HepG2 (cell line): ENCODE data around the gene NPDC1. TPM values are rescaled to one million over a fixed set of nuclear protein-coding genes. Genes with fewer than 3 reads are reported as not detected.

Experiments
- ASH2L ChIP-seq: fragments of 300-600, 200-600 bp; sonication (generic); IDR thresholded peaks from 2 replicates; pipeline ENCODE4 v1.7.0; 2017; ENCODE audit warnings: low read depth, mild to moderate bottlenecking, moderate library complexity, mixed read lengths, low read length; ENCODE audit not compliant: insufficient read length
- ATM ChIP-seq: fragments of 450-650 bp; IDR thresholded peaks from 2 replicates; pipeline ENCODE4 v1.7.1; 2017; ENCODE audit warnings: mild to moderate bottlenecking, borderline replicate concordance
- BRD4 ChIP-seq: sonication (generic); formaldehyde crosslinking; IDR thresholded peaks from 2 replicates; pipeline ENCODE4 v1.4.0; 2020; ENCODE audit warnings: missing genetic modification reagents
- DPF2 ChIP-seq: sonication (generic); formaldehyde crosslinking; IDR thresholded peaks from 2 replicates; pipeline ENCODE4 v1.4.0; 2020; ENCODE audit warnings: mild to moderate bottlenecking, low read depth, missing genetic modification reagents, borderline replicate concordance
- FIP1L1 ChIP-seq: fragments of 200-400 bp; formaldehyde crosslinking; IDR thresholded peaks from 2 replicates; pipeline ENCODE4 v1.6.1; 2018; ENCODE audit warnings: low read depth, mild to moderate bottlenecking, low read length, moderate library complexity, borderline replicate concordance; ENCODE audit not compliant: insufficient read depth
- GMEB2 ChIP-seq: IDR thresholded peaks from 2 replicates; pipeline ENCODE4 v1.6.1; 2016; ENCODE audit warnings: missing biosample characterization, missing genetic modification reagents, low read depth
- STAT6 ChIP-seq: sonication (generic); formaldehyde crosslinking; IDR thresholded peaks from 2 replicates; pipeline ENCODE4 v1.4.0; 2020; ENCODE audit warnings: missing genetic modification reagents, mild to moderate bottlenecking, borderline replicate concordance
- ZFX ChIP-seq: sonication (generic); formaldehyde crosslinking; IDR thresholded peaks from 2 replicates; pipeline ENCODE4 v1.4.0; 2020; ENCODE audit warnings: mild to moderate bottlenecking, low read depth, missing genetic modification reagents, moderate library complexity
- ZNF460 ChIP-seq: sonication (generic); formaldehyde crosslinking; IDR thresholded peaks from 2 replicates; pipeline ENCODE4 v1.5.1; 2020; ENCODE audit warnings: missing genetic modification reagents, mild to moderate bottlenecking, borderline replicate concordance
- ZNF549 ChIP-seq: sonication (generic); formaldehyde crosslinking; IDR thresholded peaks from 2 replicates; pipeline ENCODE4 v1.5.0; 2020; ENCODE audit warnings: missing genetic modification reagents
- ZNF713 ChIP-seq: sonication (generic); formaldehyde crosslinking; IDR thresholded peaks from 2 replicates; pipeline ENCODE4 v1.4.0; 2020; ENCODE audit warnings: mild to moderate bottlenecking, missing genetic modification reagents
- ZNF782 ChIP-seq: sonication (generic); formaldehyde crosslinking; IDR thresholded peaks from 2 replicates; pipeline ENCODE4 v1.4.0; 2020; ENCODE audit warnings: missing genetic modification reagents, mild to moderate bottlenecking, borderline replicate concordance
- polyA plus RNA-seq, 8 experiments: library from polyadenylated mRNA; depleted of rRNA in 3 of 8; stranded (reverse) in 7 of 8; unstranded in 1 of 8; fragments of >200 nt; fragmentation: Illumina TruSeq in 4 of 8; extraction: Trizol in 4 of 8; gene quantifications; 2 replicates each; pipeline versions ENCODE4 v1.2.1 to v1.2.3, GENCODE V29; 2011 to 2016; ENCODE audit warnings: low read depth in 4 of 8, missing spikeins in 1 of 8, mixed read lengths in 1 of 8; ENCODE audit not compliant: insufficient read depth in 1 of 8
- total RNA-seq, 5 experiments: library from RNA; depleted of rRNA; stranded (reverse); fragments of >200 nt; fragmentation: Illumina TruSeq; extraction: Trizol; gene quantifications; 2 replicates each; pipeline ENCODE4 v1.2.3, GENCODE V29; 2016; ENCODE audit warnings: low read depth in 1 of 5
- TF ChIP-seq, protein P1 (sequence below): sonication (generic); formaldehyde crosslinking; IDR thresholded peaks from 2 replicates; pipeline ENCODE4 v1.5.0; 2020; ENCODE audit warnings: mild to moderate bottlenecking, missing genetic modification reagents, borderline replicate concordance
- TF ChIP-seq, protein P2 (sequence below): sonication (generic); formaldehyde crosslinking; IDR thresholded peaks from 2 replicates; pipeline ENCODE4 v1.5.0; 2020; ENCODE audit warnings: missing genetic modification reagents

NPDC1 gene
- total and polyA plus RNA-seq, 2 of the 13 experiments (the other 11 are each of a cell fraction or from before 2014, with no cell fraction given): 0.84 to 5.4 TPM

DNA sequence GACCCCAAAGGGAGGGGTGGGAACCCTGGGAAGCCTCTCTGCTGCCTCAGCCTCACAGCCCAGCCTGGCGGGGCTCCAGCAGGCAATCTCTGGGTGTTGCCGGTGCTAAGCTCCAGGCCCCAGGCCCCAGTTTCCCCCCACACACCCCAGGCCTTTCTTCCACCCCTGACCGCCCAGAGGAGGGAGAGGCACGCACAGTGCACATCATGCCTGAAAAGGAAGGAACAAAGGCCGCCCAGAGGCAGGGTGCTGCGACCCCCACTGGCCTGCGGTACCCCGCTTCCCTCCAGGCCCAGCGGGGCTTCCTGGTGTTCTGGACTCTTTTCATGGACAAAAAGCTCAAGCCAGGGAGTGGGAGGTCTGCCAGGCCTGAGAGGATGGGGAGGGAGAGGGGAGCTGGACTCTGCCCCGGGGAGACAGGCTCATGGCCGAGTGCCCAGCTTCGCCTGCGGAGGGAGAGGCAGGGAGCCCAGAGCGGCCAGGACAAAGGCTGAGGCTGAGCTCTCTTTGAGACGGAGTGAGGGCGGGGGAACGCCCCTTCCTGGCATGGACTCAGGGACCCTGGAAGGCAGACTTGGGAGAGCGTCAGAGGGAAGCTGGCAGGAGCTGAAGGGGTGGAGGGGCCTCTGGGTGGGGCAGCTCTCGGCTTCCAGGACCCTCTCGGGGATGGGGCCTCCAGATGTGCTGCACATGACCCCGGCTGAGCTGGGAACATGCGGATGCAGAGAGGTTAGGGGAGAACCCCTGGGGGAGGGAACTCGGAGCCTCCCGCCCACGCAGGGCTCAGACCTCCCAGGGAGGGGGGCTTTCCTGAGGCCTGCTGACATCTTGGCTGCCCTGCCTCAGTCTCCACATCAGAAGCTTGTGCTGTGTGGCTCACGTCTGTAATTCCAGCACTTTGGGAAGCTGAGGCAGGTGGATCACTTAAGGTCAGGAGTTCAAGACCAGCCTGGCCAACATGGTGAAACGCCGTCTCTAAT lies 9.7 kb upstream of the NPDC1 start (continued):
- no peak for TF ChIP-seq STAT6 (CRISPR knock-in tag)
- no peak for TF ChIP-seq ZNF713 (CRISPR knock-in tag)
- TF ChIP-seq ZFX: peak; percentile 90
- no peak; the same call in 1 of the 2 replicates for TF ChIP-seq BRD4 (CRISPR knock-in tag)
- no peak for TF ChIP-seq ZNF549 (CRISPR knock-in tag)
- TF ChIP-seq, protein P1, sequence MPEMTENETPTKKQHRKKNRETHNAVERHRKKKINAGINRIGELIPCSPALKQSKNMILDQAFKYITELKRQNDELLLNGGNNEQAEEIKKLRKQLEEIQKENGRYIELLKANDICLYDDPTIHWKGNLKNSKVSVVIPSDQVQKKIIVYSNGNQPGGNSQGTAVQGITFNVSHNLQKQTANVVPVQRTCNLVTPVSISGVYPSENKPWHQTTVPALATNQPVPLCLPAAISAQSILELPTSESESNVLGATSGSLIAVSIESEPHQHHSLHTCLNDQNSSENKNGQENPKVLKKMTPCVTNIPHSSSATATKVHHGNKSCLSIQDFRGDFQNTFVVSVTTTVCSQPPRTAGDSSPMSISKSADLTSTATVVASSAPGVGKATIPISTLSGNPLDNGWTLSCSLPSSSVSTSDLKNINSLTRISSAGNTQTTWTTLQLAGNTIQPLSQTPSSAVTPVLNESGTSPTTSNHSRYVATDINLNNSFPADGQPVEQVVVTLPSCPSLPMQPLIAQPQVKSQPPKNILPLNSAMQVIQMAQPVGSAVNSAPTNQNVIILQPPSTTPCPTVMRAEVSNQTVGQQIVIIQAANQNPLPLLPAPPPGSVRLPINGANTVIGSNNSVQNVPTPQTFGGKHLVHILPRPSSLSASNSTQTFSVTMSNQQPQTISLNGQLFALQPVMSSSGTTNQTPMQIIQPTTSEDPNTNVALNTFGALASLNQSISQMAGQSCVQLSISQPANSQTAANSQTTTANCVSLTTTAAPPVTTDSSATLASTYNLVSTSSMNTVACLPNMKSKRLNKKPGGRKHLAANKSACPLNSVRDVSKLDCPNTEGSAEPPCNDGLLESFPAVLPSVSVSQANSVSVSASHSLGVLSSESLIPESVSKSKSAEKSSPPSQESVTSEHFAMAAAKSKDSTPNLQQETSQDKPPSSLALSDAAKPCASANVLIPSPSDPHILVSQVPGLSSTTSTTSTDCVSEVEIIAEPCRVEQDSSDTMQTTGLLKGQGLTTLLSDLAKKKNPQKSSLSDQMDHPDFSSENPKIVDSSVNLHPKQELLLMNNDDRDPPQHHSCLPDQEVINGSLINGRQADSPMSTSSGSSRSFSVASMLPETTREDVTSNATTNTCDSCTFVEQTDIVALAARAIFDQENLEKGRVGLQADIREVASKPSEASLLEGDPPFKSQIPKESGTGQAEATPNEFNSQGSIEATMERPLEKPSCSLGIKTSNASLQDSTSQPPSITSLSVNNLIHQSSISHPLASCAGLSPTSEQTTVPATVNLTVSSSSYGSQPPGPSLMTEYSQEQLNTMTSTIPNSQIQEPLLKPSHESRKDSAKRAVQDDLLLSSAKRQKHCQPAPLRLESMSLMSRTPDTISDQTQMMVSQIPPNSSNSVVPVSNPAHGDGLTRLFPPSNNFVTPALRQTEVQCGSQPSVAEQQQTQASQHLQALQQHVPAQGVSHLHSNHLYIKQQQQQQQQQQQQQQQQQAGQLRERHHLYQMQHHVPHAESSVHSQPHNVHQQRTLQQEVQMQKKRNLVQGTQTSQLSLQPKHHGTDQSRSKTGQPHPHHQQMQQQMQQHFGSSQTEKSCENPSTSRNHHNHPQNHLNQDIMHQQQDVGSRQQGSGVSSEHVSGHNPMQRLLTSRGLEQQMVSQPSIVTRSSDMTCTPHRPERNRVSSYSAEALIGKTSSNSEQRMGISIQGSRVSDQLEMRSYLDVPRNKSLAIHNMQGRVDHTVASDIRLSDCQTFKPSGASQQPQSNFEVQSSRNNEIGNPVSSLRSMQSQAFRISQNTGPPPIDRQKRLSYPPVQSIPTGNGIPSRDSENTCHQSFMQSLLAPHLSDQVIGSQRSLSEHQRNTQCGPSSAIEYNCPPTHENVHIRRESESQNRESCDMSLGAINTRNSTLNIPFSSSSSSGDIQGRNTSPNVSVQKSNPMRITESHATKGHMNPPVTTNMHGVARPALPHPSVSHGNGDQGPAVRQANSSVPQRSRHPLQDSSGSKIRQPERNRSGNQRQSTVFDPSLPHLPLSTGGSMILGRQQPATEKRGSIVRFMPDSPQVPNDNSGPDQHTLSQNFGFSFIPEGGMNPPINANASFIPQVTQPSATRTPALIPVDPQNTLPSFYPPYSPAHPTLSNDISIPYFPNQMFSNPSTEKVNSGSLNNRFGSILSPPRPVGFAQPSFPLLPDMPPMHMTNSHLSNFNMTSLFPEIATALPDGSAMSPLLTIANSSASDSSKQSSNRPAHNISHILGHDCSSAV (CRISPR knock-in tag): no peak
- TF ChIP-seq GMEB2 (CRISPR knock-in tag): no peak
- peak; percentile 53; the same call in 1 of the 2 replicates for TF ChIP-seq DPF2 (CRISPR knock-in tag)
- no peak for TF ChIP-seq FIP1L1
- TF ChIP-seq, protein P2, sequence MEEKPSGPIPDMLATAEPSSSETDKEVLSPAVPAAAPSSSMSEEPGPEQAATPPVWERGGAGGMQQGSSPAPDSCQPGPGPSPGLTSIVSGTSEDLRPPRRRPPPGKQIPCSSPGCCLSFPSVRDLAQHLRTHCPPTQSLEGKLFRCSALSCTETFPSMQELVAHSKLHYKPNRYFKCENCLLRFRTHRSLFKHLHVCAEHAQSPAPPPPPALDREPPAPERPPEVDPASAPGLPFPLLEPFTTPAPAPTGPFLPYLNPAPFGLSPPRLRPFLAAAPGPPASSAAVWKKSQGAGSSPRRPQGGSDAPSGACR (CRISPR knock-in tag): no peak
- TF ChIP-seq ZNF460 (CRISPR knock-in tag): no peak
- TF ChIP-seq ATM: no peak
- TF ChIP-seq ZNF782: no peak
- TF ChIP-seq ASH2L: no peak
